HFF-Myc (cell line): Measurements from ENCODE around the gene EXD3.
A peak's percentile ranks its signal among the peaks of the same experiment; 100 is the strongest.

Experiments used
- DNase-seq: peaks from one replicate; pipeline ENCODE4 v3.0.0-alpha.2; 2011; ENCODE audit warnings: low read depth; ENCODE audit errors: extremely low read depth
- H3K4me3 ChIP-seq: replicated peaks from 2 replicates; pipeline ENCODE4 v1.5.1; 2011; ENCODE audit warnings: low read depth, mild to moderate bottlenecking, control low read depth, low read length
- CTCF ChIP-seq: IDR thresholded peaks from 2 replicates; pipeline ENCODE4 v1.5.1; 2012; ENCODE audit warnings: mild to moderate bottlenecking, low read depth, low read length, control low read depth; ENCODE audit errors: missing control alignments

EXD3 gene

GRCh38 chr9:137278061-137278701, 144.8 kb downstream of the EXD3 start:
- no peak for DNase-seq
- peak overlapping the region; percentile 65 for H3K4me3 ChIP-seq
- no peak for TF ChIP-seq CTCF

GRCh38 chr9:137277329-137278041, 145.5 kb downstream of the EXD3 start, which contains the start of gene TOR4A:
TOR4A (plus strand) TSS chr9:137277726; CDS start chr9:137278690, 964 bp downstream.
- TF ChIP-seq CTCF: peak; percentile 41
- DNase-seq: peak; percentile 72
- peak within 1 kb of the TSS; percentile 65 for H3K4me3 ChIP-seq

GRCh38 chr9:137276473-137277328, 146.3 kb downstream of the EXD3 start:
- DNase-seq: peak; percentile 59
- peak overlapping the region; percentile 65 for H3K4me3 ChIP-seq
- TF ChIP-seq CTCF: no peak

- no peak for TF ChIP-seq CTCF
- no peak overlapping the region for H3K4me3 ChIP-seq
- no peak for DNase-seq
Observed at GRCh38 chr9:137275588-137276472, 147.1 kb downstream of the EXD3 start.

- TF ChIP-seq CTCF: no peak
- no peak overlapping the region for H3K4me3 ChIP-seq
- no peak for DNase-seq
Observed at GRCh38 chr9:137275203-137275587, 147.8 kb downstream of the EXD3 start.
